Left hindlimb (tissue), 1 donor: Measurements from ENCODE around the gene CAND2.

Experiments used
- DNase-seq: peaks from one replicate; pipeline ENCODE4 v3.0.0-alpha.2; 2018

The CAND2 gene

DNA sequence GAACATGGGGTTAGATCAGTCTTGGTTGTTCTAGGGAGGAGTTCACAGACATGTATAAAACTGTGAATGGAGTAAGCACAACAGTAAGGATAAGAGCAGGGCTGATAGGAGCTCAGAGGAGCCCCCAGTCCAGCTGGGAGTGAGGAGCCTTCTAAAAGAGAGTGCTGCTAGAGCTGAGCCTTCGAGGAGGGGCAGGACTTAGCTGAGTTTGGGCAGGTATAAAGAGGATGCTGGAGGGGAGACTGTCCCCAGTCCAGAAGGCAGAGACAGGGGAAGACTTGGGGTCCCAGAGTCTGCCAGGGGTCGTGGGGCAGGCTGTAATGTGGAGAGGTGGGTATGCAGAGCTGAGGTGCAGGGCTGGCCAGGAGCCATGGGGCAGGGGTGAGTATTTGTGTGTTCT lies 12.1 kb downstream of the CAND2 start:
- no peak for DNase-seq

DNA sequence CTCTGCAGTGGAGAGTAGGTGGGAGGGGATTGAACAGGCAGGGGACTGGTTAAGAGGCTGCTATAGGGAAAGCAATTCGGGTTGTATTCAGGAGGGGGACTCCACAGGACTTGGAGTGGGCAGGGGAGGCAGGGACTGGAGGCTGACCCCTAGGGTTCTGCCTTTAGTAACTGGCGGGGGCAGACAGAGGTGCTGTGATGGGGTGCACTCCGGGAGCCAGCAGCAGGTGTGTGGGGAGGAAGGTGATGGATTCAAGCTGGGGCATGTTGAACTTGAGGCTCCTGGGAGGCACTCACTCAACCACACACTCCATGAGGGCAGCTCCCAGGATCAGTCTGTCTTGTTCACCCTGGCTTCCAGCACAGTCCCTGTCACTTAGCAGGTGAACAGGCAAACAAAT lies 12.5 kb downstream of the CAND2 start:
- DNase-seq: no peak

DNA sequence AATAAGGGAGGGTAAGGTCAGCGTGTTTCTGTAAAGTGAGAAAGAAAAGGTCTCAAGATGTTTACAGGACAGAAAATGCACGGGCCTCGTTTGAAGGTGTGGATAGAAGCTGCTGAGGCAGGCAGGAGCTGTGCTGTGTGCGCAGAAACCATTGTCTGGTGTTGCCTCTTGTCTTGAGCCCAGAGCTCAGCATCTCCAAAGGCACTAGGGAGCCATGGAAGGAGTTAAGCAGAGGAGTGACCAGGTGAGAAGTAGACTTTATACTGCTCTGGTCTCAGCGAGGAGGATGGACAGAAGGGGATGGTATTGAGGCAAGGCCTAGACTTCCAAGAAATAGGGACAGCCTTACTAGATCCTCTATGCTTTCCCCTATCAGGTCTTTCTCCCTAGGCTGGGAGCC lies 13.0 kb downstream of the CAND2 start:
- DNase-seq: no peak

DNA sequence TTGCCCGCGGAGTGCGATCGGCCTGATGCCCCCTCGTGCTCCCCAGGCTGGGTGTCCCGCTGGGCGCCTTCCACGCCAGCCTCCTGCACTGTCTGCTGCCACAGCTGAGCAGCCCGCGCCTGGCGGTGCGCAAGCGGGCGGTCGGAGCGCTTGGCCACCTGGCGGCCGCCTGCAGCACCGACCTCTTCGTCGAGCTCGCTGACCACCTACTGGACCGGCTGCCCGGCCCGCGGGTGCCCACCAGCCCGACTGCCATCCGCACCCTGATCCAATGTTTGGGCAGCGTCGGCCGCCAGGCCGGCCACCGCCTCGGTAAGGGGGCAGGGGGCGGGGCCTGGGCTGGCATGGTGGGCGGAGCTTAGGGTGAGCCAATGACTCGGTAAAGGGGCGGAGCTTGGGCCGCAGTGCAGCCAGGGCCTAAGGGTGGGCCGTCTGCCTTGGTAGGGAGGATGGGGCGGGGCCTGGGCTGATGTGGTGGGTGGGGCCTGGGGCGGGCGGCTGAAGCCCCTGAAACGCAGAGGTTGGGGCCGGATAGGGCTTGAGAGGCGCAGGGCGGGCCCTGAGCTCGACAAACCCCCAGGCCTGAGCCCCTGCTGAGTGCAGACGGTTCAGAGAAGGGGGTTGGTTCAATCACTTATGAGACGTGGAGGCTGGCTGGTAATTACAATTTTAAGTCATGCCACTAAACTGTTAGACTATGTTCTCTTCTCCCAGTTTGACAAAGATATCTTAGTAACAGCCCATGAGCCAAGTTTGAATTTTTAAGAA lies 13.7 kb downstream of the CAND2 start:
- DNase-seq: peak; percentile 96

DNA sequence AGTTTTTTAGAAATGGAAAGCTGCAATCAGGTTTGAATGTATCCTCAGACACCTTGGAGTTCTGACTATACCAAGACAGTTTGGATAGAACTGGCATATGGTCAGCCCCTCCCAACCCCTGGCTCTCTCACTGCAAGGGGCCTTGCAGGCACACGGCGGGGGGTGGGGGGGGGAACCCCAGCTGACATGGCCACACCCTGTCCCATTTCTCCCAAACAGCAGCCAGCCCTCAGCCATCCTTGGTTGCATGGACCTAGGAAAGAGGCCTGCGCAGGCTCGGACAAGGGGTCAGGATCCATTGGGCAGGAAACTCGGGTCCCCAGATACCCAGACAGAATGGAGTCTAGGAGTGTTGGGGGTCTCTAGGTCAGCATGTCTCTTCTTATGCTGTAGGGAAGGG lies 14.5 kb downstream of the CAND2 start:
- DNase-seq: no peak

DNA sequence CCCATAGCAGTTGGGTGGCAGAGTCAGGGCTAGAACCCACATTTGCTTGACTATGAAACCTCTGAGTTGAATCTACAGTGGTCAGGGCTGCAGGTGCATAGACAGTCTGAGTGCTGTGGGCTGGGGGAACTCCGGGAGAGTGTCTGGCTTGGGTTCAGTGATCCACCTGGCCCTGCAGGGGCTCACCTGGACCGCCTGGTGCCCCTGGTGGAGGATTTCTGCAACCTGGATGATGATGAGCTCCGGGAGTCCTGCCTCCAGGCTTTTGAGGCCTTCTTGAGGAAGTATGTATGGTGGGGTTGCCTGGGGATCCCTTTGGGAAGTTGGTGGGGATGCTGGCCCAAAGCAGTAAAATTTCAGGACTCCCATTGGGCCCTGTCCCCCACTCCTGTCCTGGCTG lies 16.3 kb downstream of the CAND2 start:
- DNase-seq: no peak

DNA sequence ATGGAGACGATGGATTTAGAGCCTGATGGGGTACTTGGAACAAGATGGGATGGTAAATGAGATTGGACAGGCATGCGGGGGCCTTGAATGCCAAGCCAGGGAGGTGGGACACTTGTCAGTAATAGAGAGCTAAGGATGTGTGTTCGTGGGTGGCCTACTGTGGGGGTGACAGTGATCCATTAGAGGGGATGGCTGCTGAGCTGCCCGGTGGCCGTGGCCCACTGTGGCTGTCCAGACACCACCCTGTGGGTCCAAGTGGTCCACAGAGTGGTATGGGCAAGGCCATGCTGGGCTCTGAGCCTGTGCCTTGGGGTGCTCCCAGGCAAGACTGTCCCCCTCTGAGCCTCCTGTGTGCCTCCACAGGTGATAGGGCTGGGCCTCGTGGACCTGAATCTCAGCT lies 17.5 kb downstream of the CAND2 start:
- no peak for DNase-seq

DNA sequence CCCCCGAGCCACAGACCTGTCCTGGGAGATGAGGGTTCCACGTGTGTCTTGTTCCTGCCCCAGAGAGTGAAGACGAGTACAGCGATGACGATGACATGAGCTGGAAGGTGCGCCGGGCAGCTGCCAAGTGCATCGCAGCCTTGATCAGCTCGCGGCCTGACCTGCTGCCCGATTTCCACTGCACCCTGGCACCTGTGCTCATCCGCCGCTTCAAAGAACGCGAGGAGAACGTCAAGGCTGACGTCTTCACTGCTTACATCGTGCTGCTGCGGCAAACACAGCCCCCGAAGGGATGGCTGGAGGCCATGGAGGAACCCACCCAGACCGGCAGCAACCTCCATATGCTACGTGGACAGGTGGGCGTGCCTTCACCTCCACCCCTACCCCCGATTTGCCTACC lies 18.6 kb downstream of the CAND2 start:
- no peak for DNase-seq

DNA sequence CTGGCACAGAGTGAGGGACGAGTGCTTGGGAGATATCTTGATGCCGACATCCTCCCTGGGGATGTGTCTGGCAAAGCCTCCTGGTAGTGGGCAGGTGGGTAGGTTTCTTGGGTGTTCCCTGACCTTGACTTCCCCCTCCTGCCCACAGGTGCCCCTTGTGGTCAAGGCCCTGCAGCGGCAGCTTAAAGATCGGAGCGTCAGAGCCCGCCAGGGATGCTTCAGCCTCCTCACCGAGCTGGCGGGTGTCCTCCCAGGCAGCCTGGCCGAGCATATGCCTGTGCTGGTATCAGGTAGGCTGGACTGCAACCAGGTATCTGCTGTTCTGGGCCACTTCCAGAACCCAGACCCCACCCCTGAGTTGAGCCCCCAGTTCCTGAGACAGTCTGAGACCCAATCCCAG lies 19.2 kb downstream of the CAND2 start:
- no peak for DNase-seq

DNA sequence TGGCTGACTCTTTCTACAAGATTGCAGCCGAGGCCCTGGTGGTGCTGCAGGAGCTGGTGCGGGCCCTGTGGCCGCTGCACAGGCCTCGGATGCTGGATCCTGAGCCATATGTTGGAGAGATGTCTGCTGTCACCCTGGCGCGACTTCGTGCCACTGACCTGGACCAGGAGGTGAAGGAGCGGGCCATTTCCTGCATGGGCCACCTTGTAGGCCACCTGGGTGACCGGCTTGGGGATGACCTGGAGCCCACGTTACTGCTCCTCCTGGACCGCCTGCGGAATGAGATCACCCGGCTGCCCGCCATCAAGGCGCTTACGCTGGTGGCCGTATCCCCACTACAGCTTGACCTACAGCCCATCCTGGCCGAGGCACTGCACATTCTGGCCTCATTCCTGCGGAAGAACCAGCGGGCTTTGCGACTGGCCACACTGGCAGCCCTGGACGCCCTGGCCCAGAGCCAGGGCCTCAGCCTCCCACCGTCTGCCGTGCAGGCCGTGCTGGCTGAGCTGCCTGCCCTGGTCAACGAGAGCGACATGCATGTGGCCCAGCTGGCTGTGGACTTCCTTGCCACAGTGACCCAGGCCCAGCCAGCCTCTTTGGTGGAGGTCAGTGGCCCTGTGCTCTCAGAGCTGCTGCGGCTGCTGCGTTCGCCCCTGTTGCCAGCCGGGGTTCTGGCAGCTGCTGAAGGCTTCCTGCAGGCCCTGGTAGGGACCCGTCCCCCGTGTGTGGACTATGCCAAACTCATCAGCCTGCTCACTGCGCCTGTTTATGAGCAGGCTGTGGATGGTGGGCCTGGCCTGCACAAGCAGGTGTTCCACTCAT lies 20.3 kb downstream of the CAND2 start:
- no peak for DNase-seq

DNA sequence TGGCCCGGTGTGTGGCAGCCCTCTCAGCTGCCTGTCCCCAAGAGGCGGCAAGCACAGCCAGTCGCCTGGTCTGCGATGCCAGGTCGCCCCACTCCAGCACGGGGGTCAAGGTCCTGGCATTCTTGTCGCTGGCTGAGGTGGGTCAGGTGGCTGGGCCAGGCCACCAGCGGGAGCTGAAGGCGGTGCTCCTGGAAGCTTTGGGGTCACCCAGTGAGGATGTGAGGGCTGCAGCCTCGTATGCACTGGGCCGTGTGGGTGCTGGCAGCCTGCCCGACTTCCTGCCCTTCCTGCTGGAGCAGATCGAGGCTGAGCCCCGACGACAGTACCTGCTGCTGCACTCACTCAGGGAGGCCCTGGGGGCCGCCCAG lies 20.8 kb downstream of the CAND2 start:
- DNase-seq: no peak

DNA sequence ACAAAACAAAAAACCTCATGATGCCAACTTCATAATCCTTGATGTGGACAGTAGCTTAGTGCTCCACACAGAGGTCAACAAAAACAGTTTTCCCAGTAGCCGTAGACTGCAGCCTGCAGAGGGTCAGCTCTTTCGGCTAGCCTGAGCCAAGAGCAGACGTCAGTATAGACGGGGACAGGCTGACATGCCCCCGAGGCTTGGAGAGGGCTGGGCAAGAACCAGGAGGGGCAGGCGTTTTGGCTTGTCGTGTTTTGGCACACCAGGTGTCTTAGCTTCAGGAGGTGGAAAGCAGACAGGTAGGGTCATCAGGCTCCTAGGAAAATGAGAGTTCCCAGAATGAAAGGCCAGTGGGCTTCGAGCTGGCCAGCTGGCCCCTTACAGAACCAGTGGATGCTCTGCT lies 21.8 kb downstream of the CAND2 start:
- no peak for DNase-seq

DNA sequence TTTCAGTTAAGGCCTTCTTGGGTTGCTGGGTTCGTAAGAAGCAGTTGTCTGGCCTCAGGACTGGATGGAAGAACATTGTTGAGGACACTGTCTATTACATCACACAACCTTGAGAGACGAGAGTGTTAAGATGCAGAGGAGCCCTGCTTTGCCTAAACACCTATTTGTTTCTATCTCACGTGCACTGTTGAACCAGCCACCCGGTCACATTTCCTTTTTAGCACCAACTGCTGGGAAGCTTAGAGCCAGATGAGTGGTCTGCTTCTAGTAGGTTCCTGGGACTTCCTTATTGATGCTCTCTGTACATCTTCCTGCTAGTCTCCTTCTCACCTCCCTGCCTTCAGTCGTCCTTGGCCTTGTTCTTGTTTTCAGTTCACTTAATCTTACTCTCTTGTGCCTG lies 22.3 kb downstream of the CAND2 start:
- DNase-seq: no peak

DNA sequence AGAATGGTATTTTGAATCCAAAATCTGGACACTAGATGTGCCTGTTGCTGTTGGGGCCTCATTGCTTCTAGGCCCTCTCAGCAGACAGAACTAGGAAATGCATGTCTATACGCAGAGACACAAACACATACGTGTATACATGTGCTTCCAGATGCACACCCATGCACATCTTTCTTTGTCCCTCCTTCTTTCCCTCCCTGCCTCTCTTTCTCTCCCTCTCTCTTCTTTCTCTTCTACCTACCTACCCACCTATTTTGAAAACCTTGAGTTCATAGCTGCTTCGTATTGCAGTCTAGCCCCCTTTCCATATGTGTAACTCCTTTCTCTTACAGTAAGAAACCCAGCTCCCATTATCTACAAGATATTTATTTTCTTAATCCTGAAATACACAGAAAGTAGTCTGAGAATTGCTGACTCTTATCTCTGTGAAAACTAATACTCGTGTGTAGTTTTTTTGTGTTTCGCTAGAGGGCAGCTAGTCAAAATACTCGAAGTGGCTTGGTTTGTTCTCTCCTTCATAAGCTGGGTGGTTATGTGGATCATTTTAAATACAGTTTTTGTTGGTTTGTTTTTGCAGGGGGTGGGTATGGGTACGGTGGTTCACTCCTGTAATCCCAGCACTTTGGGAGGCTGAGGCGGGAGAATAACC lies 26.4 kb downstream of the CAND2 start:
- no peak for DNase-seq

DNA sequence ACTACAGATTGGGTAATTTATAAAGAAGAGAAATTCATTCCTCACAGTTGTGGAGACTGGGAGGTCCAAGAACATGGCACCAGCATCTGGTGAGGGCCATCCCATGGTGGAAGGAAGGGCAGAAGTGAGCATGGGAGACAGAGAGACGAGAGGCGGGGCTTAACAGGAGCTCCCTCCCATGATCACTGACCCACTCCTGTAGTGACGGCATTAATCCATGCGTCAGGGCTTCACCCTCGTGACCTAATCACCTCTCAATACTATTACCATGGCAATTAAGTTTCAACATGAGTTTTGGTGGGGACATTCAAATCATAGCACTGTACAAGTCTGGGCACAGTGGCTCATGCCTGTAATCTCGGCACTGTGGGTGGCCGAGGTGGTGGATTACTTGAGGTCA lies 27.8 kb downstream of the CAND2 start:
- DNase-seq: no peak

DNA sequence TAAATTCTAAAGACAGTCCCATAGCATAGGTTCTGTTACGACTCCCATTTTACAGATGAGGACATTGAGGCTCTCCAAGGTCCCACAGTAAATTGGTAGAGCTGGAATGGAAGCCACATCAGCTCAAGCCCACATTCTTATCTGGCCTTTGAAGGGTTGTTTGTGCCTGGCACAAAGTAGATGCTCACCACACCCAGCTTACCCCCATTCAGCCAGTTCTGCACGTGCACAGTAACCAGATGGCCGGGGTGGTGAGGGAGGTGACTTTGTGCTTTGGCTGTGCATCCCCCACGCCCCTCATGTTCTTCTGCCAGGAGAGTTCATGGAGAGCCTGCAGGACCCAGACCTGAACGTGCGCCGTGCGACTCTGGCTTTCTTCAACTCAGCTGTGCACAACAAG lies 28.7 kb downstream of the CAND2 start:
- DNase-seq: no peak

DNA sequence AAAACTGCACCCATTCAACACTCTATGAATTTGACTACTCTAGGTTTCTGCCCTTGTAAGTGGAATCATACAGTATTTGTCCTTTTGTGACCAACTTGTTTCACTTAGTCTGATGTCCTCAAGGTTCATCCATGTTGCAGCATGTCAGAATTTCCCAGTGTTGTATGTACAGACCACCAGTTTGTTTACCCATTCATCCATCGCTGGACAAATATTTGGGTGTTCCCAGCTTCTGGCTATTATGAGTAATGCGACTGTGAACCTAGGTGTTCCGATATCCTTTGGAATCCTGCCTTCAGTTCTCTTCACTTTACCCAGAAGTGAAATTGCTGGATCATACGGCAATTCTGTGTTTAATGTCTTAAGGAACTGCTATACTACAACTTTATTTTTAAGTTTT lies 32.3 kb downstream of the CAND2 start:
- DNase-seq: no peak

DNA sequence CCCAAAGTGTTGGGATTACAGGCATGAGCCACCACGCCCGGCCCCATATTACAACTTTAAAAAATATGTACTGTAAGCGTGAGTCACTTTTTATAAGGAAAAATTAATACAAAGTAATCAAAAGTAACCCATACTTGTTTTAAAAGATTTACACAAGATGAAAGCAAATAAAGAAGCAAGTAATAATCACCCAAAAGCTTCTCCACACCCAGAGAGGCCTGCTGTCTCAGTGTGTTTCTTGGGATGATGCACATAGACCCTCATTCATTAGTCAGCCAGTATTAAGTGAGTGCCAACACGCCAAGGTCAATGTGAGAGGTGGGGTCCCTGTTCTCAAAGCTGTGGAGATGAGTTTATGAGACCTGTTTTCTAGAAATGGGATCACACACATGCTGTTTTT lies 32.9 kb downstream of the CAND2 start:
- DNase-seq: no peak

DNA sequence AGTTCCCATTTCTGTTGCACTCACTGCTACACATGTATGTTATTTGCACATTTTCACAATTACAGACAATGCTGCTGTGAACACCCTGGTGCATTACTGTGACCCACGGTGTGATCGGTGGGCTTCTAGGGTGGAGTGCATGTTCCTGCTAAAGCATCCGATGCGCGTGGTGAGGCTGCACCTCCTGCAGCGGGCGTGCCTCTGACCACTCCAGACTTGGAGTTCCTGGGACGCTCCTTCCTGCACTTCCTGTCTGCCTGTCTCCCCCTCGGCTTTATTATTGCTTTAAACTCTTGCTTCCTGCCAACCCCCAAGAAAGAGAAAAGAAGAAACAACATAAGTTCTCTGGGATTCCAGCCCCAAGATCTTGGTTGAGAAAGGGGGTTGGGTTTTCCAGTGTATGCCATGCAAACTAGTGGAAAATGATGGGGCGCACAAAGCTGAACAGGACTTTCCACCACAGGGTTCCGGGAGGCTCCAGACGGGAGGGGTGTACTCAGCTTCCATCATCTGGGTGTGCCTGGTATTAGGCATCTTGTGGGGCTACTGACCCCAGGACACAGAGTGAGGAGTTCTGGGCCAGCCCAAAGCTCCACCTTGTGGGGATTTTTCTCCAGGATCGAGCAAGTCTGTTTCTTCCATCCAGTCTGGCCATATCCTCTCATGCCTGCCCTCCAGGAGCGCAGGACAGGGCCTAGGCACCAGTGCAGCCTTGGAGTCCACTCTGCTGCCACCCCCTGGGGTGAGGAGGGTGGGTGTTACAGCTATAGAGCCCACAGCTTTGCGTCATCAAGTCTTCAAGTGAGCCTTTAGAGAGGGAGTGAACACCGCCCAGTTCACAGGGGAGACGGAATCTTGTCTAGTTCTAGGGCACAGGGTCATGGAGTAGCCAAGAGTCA lies 33.7 kb downstream of the CAND2 start:
- no peak for DNase-seq

DNA sequence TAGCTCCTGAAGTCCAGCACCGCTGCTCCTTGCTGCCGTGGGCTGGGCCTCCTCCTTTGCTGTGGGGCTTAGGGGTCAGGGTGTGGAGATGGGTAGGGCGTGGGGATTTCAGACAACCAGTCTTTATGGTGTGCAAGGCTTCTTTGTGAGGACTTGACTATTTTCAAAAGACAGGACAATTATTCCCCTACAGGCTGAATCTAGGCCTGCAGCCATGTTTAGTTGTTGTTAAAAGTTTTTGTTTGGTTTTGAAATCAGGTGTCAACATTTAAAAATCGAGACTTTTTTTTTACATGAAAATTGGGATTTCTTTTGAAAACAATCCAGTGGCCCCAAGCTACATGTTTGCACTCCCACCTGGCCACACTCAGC lies 34.3 kb downstream of the CAND2 start:
- DNase-seq: no peak

DNA sequence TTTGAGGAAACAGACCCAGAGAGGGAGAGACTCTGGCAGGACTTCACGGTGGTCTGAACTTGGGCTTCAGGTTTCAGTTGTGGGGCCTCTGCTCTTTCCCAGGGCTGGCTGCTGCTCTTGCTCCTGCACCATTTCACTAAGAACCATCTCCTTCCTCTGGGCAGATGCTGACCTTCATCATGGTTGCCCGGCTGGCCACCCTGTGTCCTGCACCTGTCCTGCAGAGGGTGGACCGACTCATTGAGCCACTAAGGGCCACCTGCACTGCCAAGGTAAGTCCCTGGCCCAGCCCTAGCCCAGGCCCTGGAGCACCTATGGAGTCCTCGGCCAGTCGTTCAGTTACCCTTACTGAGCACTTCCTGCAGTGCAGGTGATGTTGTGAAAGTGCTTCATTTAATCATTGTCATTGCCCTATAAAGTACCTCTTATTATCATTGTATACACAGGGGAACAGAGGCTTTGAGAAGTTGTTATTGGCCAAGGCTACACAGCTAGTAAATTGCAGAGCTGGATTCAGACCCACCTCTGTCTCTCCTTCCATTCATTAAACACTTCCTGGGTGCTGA lies 34.9 kb downstream of the CAND2 start:
- no peak for DNase-seq

DNA sequence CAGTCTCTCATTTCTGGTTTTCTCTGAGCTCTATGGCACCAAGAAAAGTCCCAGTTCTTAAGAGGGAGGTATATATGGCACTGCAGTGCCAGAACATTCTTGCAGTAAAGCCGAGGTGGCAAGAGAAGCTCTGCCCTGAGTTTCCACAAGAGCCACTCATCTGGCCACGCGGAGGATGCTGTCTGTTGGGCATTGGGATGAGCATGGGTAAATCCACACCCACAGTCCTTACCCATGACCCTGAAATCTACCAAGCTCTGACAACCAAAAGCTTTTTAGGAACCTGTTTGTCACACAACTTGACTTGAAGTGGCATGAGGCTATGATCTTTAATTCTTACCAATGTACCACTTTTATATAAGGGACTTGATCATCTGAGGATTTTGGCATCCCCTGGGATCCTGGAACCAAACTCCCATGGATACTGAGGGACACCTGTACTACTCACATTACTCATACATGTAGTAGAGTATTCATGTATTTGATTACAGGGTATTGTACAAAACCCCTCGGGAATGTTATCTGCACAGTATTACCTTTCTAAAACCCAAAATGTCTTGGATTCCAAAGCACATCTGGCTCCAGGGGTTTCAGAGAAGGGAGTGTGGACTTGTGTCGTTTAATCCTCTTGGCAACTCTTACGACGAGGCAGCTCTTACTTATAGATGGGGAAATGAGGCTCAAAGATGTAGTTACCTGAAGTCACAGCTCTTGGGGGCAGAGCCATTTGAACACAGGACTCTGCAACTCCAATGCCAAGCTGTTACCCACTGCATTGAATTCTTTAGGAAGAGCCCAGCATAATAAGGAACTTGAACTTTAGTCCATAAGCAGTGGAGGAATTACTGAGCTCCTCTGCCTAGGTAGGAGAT lies 36.1 kb downstream of the CAND2 start:
- DNase-seq: no peak
